Tibial nerve (tissue), 4 donors: ENCODE measurements around the gene MPRIP. TPM values are rescaled to one million over a fixed set of nuclear protein-coding genes. Genes with fewer than 3 reads are reported as not detected.
A peak's percentile ranks its signal among the peaks of the same experiment; 100 is the strongest.

ENCODE experiments used
- DNase-seq, 2 donors: peaks; one replicate each; pipeline ENCODE4 v3.0.0-alpha.2; 2019; ENCODE audit warnings: low spot score in 2 of 2
- H3K27ac ChIP-seq, 4 donors: fragments of 200-600 bp; sonication (generic) in 3 of 4; one replicate each; pipeline ENCODE4 v1.5.1; 2017 to 2019; ENCODE audit warnings: mild to moderate bottlenecking in 1 of 4
- H3K27me3 ChIP-seq, 2 donors: fragments of 200-600 bp; sonication (generic) in 1 of 2; one replicate each; pipeline versions ENCODE4 v1.5.1 to v1.6.0; 2017 to 2019
- H3K36me3 ChIP-seq, 3 donors: fragments of 200-600 bp; sonication (generic); one replicate each; pipeline ENCODE4 v1.5.1; 2018 to 2019
- H3K4me1 ChIP-seq, 4 donors: fragments of 200-600 bp; sonication (generic) in 3 of 4; one replicate each; pipeline ENCODE4 v1.5.1; 2017 to 2019
- H3K4me3 ChIP-seq, 4 donors: fragments of 200-600 bp; sonication (generic) in 3 of 4; one replicate each; pipeline ENCODE4 v1.5.1; 2017 to 2019; ENCODE audit warnings: mild to moderate bottlenecking in 1 of 4, moderate library complexity in 1 of 4
- H3K9me3 ChIP-seq, 4 donors: fragments of 200-600 bp; sonication (generic) in 3 of 4; one replicate each; pipeline ENCODE4 v1.5.1; 2017 to 2019
- CTCF ChIP-seq, 5 experiments: fragments of 200-600 bp in 3 of 5; fragments of 450-650 bp in 2 of 5; sonication (generic) in 3 of 5; IDR thresholded peaks; one replicate each; pipeline ENCODE4 v1.5.1; 2016 to 2019; ENCODE audit warnings: antibody characterized with exemption in 5 of 5, mild to moderate bottlenecking in 3 of 5, moderate library complexity in 2 of 5
- EP300 ChIP-seq, 2 donors: sonication (generic); formaldehyde crosslinking; IDR thresholded peaks; one replicate each; pipeline ENCODE4 v1.6.1; 2017; ENCODE audit warnings: antibody characterized with exemption in 2 of 2, mild to moderate bottlenecking in 1 of 2
- POLR2A ChIP-seq, 2 donors: fragments of 450-650 bp; IDR thresholded peaks; one replicate each; pipeline ENCODE4 v1.6.1; 2017; ENCODE audit warnings: antibody characterized with exemption in 2 of 2, mild to moderate bottlenecking in 2 of 2, moderate library complexity in 2 of 2
- WGBS, 2 donors: methylation state at CpG; one replicate each; pipeline ENCODE4 v1.1.5; 2018; 5-methylcytosine and 5-hydroxymethylcytosine counted together
- total RNA-seq, 4 donors: library from RNA; depleted of rRNA; stranded (reverse); fragments of >200 nt; gene quantifications; one replicate each; pipeline ENCODE4 v1.1.0, GENCODE V29; 2016

Gene MPRIP
- total RNA-seq, 4 donors from 2014 or later, result 216 to 291 (median 265) TPM

GRCh38 chr17:17098551-17099179 is 56.4 kb downstream of the MPRIP start:
- Histone ChIP-seq H3K9me3 (no peaks in the 10 kb centered on the region), H3K27ac (peak overlapping the region; percentile 58 to 83 (median 80)), H3K27me3 (no peaks in the 10 kb centered on the region), H3K36me3 (peaks cover 0 to 3% (median 0%) of the 10 kb centered on the region in 3 donors), H3K4me3 (no peak overlapping the region), H3K4me1 (peaks cover 0 to 91% (median 41%) of the 10 kb centered on the region in 4 donors)
- WGBS, 2 donors, result 25 to 27% methylated on average over 9 of the region's 9 CpGs
- TF ChIP-seq EP300 (IDR thresholded peaks at IDR 0.05), result no peak
- no peak for TF ChIP-seq CTCF (IDR thresholded peaks at IDR 0.05)
- no peak for TF ChIP-seq POLR2A (IDR thresholded peaks at IDR 0.05)
- DNase-seq, result peak in 1 of 2 donors; percentile 29

GRCh38 chr17:17102176-17102575 is 59.9 kb downstream of the MPRIP start:
- Histone ChIP-seq H3K4me3 (no peak overlapping the region), H3K9me3 (no peaks in the 10 kb centered on the region), H3K27me3 (no peaks in the 10 kb centered on the region), H3K4me1 (peaks cover 0 to 93% (median 52%) of the 10 kb centered on the region in 4 donors), H3K36me3 (peaks cover 0 to 3% (median 0%) of the 10 kb centered on the region in 3 donors), H3K27ac (peak overlapping the region in 2 of 4 donors; percentile 58 to 68)
- TF ChIP-seq POLR2A (IDR thresholded peaks at IDR 0.05) (no peak), EP300 (IDR thresholded peaks at IDR 0.05) (no peak), CTCF (IDR thresholded peaks at IDR 0.05) (no peak)
- DNase-seq, result no peak
- WGBS, 2 donors, result 94 to 95% methylated on average over 6 of the region's 6 CpGs

GRCh38 chr17:17103160-17103559 is 60.9 kb downstream of the MPRIP start:
- H3K27ac ChIP-seq, result peak overlapping the region in 2 of 4 donors; percentile 68 to 87

GRCh38 chr17:17104036-17104435 is 61.8 kb downstream of the MPRIP start:
- Histone ChIP-seq H3K27me3 (no peaks in the 10 kb centered on the region), H3K4me1 (peaks cover 3 to 93% (median 55%) of the 10 kb centered on the region in 4 donors), H3K9me3 (no peaks in the 10 kb centered on the region), H3K27ac (peak overlapping the region in 2 of 4 donors; percentile 68 to 87), H3K36me3 (peaks cover 0 to 3% (median 0%) of the 10 kb centered on the region in 3 donors), H3K4me3 (no peak overlapping the region)
- 84% methylated on average over 6 of the region's 6 CpGs for WGBS, 2 donors
- TF ChIP-seq CTCF (IDR thresholded peaks at IDR 0.05) (no peak), POLR2A (IDR thresholded peaks at IDR 0.05) (no peak), EP300 (IDR thresholded peaks at IDR 0.05) (no peak)
- no peak for DNase-seq

More at GRCh38 chr17:17103160-17103559, 60.9 kb downstream of the MPRIP start:
- Histone ChIP-seq H3K27me3 (no peaks in the 10 kb centered on the region), H3K36me3 (peaks cover 0 to 3% (median 0%) of the 10 kb centered on the region in 3 donors), H3K4me1 (peaks cover 3 to 93% (median 55%) of the 10 kb centered on the region in 4 donors), H3K4me3 (no peak overlapping the region), H3K9me3 (no peaks in the 10 kb centered on the region)
- 62 to 75% methylated on average over 6 of the region's 6 CpGs for WGBS, 2 donors
- TF ChIP-seq POLR2A (IDR thresholded peaks at IDR 0.05) (no peak), EP300 (IDR thresholded peaks at IDR 0.05) (no peak), CTCF (IDR thresholded peaks at IDR 0.05) (no peak)
- no peak for DNase-seq

GRCh38 chr17:17104494-17104893 is 62.2 kb downstream of the MPRIP start:
- Histone ChIP-seq H3K9me3 (no peaks in the 10 kb centered on the region), H3K27ac (peak overlapping the region in 2 of 4 donors; percentile 68 to 87), H3K27me3 (no peaks in the 10 kb centered on the region), H3K36me3 (peaks cover 0 to 3% (median 0%) of the 10 kb centered on the region in 3 donors), H3K4me3 (no peak overlapping the region), H3K4me1 (peaks cover 3 to 93% (median 56%) of the 10 kb centered on the region in 4 donors)
- DNase-seq, result no peak
- TF ChIP-seq CTCF (IDR thresholded peaks at IDR 0.05) (no peak), EP300 (IDR thresholded peaks at IDR 0.05) (peak in 1 of 2 donors; percentile 16)
- 40 to 50% methylated on average over 11 of the region's 11 CpGs for WGBS, 2 donors
